Kidney glomerular epithelial cell (primary cell): Measurements from ENCODE around the gene NTRK2.

ENCODE experiments used
- DNase-seq: peaks from one replicate; lab custom pipeline; 2025; lab: John Stamatoyannopoulos, UW

The NTRK2 gene

DNA sequence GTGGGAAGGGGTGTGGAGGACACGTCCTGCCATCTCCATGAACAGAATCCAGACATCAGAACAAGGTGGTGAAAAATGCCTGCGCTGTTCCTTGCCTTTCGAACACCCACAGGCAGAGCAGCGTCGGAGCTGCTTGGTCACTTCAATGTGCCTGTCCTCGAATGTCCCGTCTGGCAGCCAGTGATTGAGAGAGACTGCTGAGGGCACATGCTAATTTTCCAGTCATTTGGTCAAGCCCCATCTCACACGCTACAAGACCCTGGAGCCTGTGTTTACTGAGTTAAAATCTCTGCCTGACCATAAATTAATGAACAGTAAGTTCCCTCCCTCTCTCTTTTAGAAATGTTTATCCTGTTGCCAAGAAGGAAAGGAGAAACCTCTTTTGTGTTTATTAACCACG lies 149.3 kb downstream of the NTRK2 start:
- DNase-seq: no peak

DNA sequence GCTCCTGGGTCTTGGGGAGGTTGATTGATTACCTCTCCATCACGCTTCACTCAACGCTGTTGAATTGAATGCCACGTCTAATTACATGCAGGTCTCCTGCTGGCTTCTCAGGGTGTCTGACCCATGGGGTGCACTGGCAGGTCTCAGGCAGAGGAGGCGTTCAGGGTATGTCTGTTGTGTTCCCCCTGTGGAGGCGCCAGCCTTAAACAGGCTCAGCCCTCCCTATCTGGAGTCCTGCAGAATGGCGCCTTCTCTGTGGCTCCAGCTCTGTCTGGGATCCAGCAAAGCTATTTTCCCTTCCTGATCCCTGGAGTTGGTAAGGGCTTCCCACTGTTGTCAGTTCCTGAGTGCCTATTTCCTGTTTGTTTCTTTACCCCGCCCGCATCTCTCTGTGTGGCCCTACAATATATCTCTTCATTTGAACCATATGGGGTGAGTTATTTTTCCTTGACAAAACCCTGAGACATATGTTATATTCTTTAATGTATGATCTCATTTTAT lies 150.0 kb downstream of the NTRK2 start:
- DNase-seq: no peak

DNA sequence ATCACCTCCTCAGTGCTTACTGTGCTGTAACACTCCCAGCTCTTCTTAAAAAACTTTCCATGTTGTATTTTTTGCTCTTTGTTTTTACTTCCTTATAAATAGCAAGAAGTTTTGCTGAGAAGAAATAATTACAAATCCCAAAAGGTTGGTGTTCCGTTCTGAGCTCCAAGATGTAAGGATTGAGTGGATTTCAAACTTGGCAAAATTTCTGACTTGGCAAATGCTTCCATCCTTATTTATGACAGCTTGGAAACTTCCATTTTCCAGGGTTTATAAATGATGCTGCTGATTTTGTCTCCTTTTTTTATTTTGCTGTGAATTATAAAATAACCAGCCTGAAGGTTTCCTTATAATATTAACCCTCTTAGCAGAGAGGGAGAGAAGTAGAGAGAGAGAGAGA lies 151.9 kb downstream of the NTRK2 start:
- no peak for DNase-seq

DNA sequence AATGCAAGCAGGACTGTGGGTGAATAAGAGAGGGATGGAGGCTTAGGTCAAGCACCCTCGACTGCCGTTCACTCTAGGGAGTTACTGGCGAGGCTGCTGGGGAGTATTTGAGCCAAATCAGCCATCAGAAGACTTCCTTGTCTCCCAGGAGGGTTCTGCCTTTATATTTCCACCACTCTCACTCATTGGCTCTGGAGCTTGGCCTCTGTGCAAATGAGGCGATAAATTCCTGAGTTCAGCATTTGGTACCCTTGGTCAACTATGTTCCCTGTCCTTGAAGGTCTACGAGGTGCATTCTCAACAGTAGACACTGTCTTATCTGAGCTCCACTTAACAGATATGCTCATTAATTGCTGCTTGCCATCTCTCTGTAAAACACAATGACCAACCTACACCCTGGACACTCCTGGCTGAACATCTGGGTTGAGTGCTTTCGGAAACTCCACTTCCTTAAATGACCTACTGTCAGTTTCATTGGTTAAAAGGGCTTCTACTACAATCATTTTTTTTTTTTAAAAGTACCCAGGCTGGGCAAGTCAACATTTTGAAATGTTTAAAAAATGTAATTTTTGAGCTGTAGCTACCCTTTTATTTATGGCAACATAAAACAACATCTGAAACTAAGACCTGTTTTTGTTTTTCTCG lies 153.2 kb downstream of the NTRK2 start:
- DNase-seq: no peak

DNA sequence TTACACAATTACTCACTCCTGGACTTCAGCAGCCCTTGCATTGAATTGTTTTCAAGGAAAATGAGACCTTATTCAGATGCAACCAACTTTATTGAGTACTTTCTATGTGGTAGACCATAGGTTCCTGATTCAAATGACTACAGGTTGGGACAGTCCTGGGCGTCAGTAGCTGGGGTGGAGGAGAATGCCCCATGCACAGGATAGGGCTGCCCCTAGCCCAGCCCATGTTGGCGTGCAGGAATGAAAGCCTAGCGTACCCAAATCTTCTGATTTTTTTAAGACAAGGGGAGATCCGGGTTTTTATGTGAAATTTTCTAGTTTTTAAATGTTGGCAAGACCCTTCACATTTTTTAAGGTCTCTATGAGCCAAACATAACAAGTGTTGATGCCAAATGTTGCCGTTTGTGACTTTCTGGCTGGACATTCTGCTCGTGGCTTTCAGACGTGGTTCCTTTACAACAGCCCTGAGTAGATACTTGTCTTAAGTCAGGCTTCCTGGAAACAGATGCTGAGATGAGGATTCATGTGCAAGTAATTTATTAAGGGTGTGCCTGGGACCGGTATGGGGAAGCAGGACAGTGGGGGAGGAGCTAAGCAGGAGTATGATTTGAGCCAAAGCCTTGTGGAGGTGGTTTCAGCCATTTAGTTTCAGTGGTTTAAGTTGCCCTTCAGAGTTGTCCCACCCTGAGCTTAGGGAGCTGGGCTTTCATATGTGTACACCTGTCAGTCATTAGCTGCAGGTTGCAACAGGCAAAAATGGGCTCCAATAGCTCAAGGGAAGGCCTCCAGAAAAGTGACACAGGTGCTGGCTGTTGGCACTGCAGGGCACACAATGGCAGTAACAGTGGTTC lies 154.1 kb downstream of the NTRK2 start:
- DNase-seq: no peak

DNA sequence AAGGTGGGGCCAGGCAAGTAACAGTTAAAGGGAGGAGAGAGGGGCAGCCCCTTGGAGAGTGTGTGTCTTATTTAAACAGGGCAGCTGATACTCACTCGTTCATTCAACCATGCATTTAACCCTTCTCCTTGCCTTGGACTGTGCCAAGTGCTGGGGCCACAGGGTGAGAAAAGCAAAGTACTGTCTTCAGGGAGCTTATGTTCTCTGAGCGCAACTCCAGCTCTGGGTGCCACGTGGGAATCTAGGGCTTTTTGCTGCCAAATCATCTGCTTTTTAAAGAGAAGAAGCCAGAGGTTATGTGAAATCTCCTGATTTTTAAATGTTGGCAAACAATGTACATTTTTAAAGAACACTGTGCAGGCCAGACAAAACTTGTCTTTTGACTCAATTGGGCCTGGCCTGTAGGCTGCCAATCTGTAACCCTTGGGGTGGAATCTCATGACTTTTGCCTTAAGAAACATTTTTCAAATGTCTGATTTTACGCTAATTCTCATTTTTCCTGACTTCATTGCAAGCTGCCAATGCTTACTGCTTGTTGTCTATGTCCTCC lies 157.8 kb downstream of the NTRK2 start:
- DNase-seq: no peak

DNA sequence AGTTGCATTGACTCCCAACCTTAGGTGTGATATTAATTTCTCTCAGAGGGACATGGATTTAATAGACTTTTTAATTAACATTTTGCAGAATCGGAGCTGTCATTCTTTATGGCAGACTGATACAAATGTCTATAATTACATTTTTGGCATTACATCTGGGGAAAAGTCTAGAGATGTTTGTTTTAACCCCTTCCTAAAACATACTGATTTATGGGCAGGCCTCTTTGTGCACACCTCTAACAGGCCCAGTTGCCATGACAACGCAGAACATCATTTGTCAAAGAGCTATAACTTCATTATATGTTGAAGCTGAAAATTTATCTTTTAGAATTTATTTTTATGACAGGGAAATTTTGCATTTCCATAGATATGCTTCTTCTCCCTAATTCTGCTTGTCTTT lies 158.5 kb downstream of the NTRK2 start:
- no peak for DNase-seq

DNA sequence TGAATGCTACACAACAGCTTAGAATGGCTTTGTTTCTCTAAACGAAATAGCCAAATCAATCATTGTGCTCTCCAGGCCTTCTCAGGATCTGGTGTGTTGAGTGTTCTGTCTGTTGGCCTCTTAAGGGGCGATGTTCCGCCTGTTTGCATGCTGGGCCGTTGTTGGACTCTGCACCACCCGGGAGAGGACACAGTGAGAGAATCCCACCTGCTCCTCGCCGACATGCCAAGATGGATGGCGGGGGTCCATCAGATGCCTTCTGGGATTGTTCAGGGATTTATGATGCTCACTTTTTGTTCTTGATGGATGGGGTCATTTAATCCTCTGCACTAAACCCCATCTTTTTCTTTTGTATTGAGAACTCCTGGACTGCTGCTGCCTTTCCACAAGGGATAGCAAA lies 159.9 kb downstream of the NTRK2 start:
- DNase-seq: no peak

DNA sequence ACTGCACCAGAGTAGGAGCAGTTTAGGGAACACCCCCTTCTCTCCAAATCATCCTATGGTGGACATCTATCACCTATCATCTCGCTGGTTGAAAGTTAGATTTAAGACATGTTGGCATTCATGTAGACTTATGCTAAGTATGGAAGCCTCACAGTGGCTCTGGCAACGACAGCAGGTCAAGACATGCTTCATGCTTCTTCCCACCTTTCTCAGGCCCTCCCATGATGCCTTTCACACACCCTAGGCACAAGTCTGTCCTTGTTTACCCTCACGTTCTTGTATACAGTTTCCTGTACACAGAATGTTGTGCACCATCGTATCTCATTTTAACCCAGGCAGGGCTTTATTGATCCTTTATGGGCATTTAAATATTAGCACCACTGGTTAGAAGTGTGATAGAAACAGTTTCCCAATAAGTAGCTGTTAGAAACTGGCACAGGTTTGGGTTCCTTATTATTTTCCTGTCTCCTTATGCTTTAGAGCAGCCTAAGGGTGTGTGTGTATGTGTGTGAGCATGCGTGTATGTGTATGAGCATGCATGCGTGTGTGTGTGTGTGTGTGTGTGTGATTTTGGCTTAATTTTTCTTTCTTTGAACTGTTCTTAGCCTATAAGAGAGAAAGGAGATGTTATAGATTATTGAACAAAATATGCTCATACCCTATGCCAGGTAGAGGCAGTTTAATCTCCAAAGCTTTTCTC lies 160.6 kb downstream of the NTRK2 start:
- no peak for DNase-seq

DNA sequence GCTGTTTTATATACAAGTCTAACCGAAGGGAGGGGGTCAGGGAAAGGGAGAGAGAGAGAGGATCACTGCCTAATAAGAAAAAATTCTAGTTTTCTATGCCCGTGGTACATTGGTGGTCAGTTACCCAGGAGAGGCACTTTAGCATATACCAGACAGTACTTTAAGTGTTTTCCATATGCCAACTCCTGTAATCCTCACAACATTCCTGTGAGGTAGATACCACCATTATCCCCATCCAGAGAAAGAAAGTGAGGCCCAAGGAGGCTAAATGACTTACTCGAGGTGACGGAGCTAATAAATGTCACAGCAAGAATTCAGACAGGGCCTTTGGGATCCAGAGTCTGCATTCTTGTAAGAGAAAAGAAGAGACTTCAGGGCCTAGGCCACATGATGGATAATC lies 161.8 kb downstream of the NTRK2 start:
- no peak for DNase-seq

DNA sequence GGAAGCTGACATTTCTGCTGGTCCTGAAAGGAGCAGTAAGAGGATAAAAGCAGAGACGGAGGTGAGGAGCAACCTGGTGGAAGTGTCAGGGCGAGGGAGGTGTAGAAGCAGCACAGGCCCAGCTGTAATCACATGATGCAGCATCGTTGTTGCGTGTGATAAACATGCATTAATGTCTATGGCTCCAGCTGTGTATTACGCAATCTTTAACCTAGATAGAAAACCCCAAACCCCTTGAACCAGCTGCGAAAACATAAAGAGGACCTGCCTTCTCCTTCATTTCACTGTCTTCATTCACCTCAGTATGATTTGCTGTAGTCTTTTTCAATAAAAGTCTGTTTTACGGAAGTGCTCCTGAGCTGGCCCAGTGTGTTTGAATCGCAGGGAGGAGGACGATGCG lies 162.9 kb downstream of the NTRK2 start:
- no peak for DNase-seq

DNA sequence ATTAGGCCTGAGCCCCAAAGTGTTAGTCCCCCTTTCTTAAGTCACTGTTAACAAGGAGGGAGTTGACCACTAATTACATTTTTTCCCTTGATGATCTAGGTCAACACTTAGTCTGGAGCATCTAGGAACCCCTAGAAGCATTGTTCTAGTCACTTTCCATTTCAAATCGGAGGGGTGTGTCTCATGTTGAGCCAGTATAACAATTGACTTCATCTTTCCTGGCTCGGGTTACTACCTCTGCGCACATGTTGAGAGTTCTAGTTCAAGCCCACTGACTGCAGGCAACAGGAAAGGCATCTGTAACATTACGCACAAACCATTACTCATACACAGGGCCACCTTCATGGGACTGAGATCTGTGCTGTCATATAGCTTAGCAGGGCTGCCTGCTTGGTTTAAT lies 164.9 kb downstream of the NTRK2 start:
- no peak for DNase-seq

DNA sequence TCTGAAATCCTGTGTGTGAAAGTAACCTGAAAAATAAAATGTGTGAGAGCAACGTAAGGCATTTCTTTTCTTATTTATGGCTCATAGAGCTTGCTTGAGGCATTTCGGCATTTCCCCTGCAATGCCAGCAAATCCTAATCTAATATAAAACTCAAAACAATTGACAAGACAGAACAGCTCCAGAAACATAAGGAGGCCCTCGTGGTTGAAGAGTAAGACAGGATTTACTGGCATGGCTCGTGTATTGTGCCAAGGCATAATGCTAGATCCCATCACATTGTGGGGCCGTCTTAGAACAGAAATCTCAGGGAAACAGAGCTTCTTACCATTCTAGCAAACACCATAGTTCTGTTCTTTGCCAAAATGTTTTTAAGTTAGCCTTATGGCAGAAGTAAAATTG lies 166.2 kb downstream of the NTRK2 start:
- no peak for DNase-seq

DNA sequence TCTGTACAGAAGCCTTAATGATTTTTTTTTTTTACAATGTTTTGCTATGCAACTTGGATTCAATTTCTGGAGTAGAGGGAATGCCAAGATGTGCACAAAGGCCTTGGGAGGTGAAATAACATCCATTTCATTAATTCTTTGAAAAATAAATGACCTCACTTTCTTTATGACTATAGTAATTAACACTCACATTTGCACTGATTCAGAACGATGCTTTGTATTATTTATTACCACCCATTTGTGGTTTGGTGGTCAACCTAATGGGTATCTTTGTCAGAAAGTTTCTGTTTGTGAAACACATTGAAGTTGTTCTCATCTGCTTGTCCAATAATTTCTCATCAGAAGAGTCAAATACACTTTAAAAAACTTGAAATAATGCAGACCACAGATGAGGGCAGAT lies 169.3 kb downstream of the NTRK2 start:
- peak; percentile 42 for DNase-seq

DNA sequence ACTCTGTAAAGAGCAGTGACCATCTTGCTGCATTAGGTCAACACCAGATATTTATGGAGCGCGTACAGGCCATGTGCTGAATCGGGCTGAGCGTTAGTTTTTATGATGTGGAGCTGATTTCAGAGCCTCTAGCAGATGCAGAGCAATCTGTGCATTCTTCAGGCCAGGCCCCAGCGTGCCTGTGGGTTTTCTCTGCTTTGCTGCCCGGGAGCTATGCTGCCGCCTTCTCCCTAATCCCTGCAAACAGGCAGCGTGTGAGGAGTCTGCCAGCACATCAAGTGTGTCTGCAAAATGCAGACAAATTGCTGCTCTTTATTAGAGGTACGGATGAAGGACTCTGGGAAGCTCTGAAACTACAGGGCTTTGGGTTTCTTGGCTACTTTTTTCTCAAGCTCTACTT lies 170.0 kb downstream of the NTRK2 start:
- DNase-seq: peak; percentile 81

DNA sequence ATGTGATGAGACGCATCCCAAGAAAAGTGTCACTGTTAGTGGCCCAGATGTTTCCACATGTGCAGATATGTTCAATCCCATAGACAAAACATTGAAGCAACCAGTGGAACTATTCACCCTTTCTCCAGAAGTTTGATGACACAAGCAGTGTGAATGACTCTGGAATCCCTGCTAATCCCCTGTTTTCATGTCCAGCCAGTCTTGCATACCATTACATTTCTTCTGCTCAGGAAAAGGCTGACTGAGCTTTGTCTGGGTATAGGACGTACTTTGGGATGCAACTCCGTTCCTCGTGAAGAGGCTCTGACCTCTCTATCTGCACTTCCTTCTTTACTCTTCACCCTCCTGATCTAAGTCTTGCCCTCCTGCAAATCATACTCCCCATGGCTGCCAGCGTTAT lies 172.4 kb downstream of the NTRK2 start:
- DNase-seq: no peak

DNA sequence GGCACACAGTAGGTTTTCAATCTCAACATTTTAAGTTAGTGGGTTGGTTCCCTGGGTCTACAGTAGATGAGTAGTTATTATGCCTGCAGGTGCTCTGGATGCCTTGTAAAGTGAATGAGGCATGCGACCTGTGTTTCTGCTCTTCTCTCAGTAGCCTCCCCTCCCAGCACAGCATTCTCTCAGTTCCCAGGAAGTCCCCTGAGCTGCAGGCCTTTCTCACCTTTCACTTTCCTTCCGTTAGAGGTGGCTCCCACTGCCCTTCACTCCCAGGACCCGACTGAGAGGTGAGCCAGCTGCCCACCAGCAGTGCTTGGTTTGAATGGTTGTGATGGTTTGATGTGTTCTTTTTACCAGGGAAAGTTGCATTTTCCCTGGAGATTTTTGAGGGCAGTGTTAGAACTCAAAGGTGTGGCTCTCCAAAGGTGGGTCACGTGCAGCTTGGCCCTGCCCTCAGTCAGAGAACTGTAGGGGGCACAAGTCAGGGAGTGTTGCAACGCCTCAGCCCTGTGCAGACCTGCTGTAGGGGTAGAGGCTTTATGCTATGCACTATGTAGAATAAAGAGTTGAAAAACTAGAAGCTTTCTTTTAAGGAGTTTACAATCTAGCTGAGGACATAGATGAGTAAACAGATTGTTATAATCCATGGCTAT lies 173.8 kb downstream of the NTRK2 start:
- DNase-seq: no peak

DNA sequence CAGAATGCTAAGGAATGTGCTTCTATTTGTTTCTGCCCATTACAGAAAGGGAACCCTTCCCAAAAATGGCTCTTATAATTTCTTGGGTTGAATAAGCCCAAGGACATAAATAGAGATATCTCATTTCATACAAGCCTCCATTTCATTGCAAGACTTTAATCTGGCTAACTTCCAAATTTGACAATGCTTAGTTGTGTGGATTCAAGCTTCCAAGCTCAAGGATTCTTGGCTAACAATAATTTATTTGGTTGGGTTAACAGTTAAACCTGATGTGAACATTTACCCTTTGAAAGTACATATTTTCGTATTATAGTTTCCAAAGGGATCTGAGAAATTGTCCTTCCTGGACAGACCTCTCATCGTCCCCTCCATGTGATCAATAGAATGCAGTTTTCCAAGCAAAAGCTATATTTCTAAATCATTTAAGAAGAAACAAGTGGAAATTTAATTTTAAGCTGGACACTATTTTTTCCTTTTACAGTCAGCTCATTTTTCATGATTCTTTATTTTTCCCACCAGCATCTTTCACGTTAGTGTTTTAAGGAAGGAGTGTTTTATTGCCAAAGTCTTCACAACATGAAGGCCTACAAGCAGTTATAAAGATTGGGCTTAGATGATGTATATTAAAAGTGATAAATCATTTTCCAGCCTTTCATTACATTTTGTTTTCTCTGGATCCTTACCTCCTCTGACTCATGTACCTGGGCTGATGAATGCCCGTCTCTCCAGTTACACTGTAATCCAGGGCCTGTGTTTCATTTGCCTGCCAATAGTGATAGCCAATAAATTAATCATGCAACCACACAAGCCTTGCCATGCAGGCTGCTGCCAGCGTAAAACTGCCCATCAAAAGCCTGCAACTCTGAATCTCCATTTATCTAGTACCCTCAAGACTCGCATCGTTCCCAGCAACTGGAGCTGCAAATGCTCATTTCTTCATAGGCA lies 176.7 kb downstream of the NTRK2 start:
- DNase-seq: peak; percentile 40

DNA sequence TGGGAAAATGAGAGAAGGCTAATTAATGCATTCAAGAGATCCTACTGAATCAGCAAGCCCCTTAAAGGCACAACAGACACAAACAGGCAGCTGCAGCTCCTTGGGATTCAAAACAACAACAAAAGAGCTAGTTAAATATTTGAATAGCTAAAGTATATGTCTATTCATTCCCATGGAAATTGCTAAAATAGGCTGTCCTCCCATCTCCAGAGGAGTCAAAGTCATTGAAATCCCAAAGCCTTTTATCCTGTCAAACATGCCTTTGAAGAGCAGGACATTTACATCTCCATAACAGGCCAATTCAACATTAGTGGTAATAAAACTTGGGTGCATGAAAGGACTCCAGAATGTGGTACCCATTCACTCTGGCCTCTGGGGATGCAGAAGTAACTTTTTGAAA lies 177.4 kb downstream of the NTRK2 start:
- DNase-seq: no peak

DNA sequence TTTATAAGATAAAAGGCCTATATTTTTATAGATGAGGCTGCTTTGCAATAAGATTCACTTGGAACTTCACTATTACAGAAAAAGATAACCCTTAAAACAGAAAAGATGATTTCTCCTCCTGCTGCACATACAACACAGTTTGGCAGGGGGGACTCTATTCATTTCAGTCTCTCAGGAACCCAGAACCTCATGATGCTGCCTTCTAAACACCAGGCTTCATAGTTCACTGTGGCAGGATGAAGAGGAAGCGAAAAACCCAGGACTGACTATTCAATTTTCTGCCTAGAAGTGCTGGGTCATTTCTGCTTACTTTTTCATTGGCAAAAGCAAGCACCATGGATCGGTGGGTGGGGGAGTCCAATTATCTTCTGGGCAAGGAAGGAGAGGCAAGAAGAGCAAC lies 179.5 kb downstream of the NTRK2 start:
- DNase-seq: no peak

DNA sequence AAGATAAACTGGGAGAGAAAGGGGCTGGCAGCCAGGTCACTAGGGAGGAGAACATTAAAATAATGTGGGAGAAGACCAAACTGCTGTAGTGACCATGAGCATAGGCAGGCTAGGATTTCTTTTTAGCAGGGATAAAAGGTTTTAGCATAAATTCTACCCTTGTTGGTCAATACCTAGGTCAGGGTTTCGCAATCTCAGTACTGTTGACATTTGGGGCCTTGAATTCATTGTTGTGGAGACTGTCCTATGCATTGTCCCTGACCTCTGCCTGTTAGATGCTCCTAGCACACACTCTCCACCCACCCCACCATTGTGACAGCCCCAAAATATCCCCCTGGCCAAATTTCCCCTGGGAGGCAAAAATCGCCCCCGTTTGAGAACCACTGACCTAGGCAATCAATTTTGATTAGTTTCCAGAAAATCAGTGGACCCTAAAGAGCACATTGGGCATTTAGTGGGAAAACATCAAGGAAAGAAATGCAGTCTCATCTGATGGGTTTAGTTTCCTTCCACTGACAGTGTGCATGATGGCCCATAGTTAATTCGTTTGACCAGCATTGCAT lies 181.4 kb downstream of the NTRK2 start:
- DNase-seq: no peak
